GDM1 (cell line): ENCODE measurements around the gene GAGE12D.
"Not testable (repeated sequence)": the region's sequence is repeated elsewhere in the genome, so short reads cannot be mapped to it uniquely, and the experiment has no call there.

Experiments
- DNase-seq: peaks from one replicate; lab custom pipeline; 2025; lab: John Stamatoyannopoulos, UW

GAGE12D gene

GRCh38 chrX:49541433-49541832, at the start of gene GAGE12D:
Gene GAGE12D (plus strand): TSS chrX:49541733. CDS start chrX:49542888, 1,155 bp downstream.
- not testable (repeated sequence) for DNase-seq

GRCh38 chrX:49531877-49532276, 9.7 kb upstream of the GAGE12D start, which contains the start of gene GAGE12C:
Gene GAGE12C (plus strand): TSS chrX:49532177. CDS start chrX:49533332, 1,155 bp downstream.
- DNase-seq = not testable (repeated sequence)

GRCh38 chrX:49550989-49551388, 9.5 kb downstream of the GAGE12D start, which contains the start of gene GAGE12E:
Gene GAGE12E (plus strand): TSS chrX:49551289. CDS start chrX:49552444, 1,155 bp downstream.
- DNase-seq = not testable (repeated sequence)

GRCh38 chrX:49560542-49560941, 19.0 kb downstream of the GAGE12D start, which contains the start of gene GAGE12F:
Gene GAGE12F (plus strand): TSS chrX:49560842. CDS start chrX:49561997, 1,155 bp downstream.
- not testable (repeated sequence) for DNase-seq

- DNase-seq = not testable (repeated sequence)
Observed at GRCh38 chrX:49568728-49569127, 27.2 kb downstream of the GAGE12D start.

GRCh38 chrX:49569152-49569551, 27.6 kb downstream of the GAGE12D start:
- not testable (repeated sequence) for DNase-seq

GRCh38 chrX:49570100-49570499, 28.6 kb downstream of the GAGE12D start, which contains the start of gene GAGE12G:
Gene GAGE12G (plus strand): TSS chrX:49570400. CDS start chrX:49571555, 1,155 bp downstream.
- not testable (repeated sequence) for DNase-seq

GRCh38 chrX:49579649-49580048, 38.1 kb downstream of the GAGE12D start, which contains the start of gene GAGE12H:
Gene GAGE12H (plus strand): TSS chrX:49579949. CDS start chrX:49581104, 1,155 bp downstream.
- DNase-seq = not testable (repeated sequence)

GRCh38 chrX:49589196-49589595, 47.7 kb downstream of the GAGE12D start, which contains the start of gene GAGE2A:
Gene GAGE2A (plus strand): TSS chrX:49589496. CDS start chrX:49590651, 1,155 bp downstream.
- DNase-seq = not testable (repeated sequence)

- DNase-seq = not testable (repeated sequence)
Observed at GRCh38 chrX:49589769-49590478, 48.4 kb downstream of the GAGE12D start.

- DNase-seq = not testable (repeated sequence)
Observed at GRCh38 chrX:49590488-49590887, 49.0 kb downstream of the GAGE12D start.
